Loucy (cell line): Measurements from ENCODE around the gene RNASE13.

Source experiments
- EZH2phosphoT487 ChIP-seq: fragments of 200-600 bp; IDR thresholded peaks from 2 replicates; pipeline ENCODE4 v1.6.1; 2018; ENCODE audit warnings: antibody characterized with exemption, mild to moderate bottlenecking, moderate library complexity, borderline replicate concordance
- TF ChIP-seq, protein P1 (sequence below): fragments of 200-600 bp; sonication (generic); conservative IDR thresholded peaks from 2 replicates; pipeline ENCODE4 v1.5.1; 2014; ENCODE audit warnings: mild to moderate bottlenecking, antibody characterized with exemption, low read length

DNA sequence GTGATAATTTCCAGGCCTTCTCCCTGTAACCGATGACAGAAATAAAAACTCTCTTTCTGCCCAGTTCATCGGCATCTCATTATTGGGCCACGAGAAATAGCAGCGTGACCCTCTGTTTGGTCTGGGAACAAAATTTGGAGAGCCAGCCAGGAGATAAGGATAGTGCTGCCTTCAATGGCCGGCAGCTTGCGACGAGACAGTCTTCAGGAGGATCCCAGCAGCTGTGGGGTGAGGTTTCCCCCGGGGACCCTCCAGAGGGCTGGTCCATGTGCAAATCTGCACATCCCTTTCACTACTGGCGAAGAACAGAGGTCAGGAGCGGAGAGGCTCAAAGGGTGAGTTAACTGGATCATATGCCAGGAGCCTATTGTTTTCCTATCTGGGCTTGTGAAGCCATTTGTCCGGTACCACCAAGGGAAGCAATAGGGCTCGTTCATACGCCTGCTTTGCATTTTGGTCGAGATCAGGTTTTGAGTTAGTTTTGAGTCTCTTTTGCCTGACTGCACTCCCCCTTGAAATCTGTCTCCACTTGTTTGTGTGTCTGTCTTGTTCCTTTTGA, 30.7 kb downstream of the RNASE13 start:
- TF ChIP-seq, protein P1, sequence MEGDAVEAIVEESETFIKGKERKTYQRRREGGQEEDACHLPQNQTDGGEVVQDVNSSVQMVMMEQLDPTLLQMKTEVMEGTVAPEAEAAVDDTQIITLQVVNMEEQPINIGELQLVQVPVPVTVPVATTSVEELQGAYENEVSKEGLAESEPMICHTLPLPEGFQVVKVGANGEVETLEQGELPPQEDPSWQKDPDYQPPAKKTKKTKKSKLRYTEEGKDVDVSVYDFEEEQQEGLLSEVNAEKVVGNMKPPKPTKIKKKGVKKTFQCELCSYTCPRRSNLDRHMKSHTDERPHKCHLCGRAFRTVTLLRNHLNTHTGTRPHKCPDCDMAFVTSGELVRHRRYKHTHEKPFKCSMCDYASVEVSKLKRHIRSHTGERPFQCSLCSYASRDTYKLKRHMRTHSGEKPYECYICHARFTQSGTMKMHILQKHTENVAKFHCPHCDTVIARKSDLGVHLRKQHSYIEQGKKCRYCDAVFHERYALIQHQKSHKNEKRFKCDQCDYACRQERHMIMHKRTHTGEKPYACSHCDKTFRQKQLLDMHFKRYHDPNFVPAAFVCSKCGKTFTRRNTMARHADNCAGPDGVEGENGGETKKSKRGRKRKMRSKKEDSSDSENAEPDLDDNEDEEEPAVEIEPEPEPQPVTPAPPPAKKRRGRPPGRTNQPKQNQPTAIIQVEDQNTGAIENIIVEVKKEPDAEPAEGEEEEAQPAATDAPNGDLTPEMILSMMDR = no peak
- no peak for TF ChIP-seq EZH2phosphoT487
